GM18951 (cell line): ENCODE measurements around the gene CDH5.

Experiments
- POLR2A ChIP-seq: IDR thresholded peaks from 4 replicates; pipeline ENCODE4 v1.6.1; 2011; ENCODE audit warnings: mild to moderate bottlenecking; ENCODE audit not compliant: insufficient read length, insufficient read depth; ENCODE audit errors: extremely low read depth
- in situ Hi-C: fragments of 300-500 bp; cut with MboI; formaldehyde crosslinking; loops from one replicate; pipeline ENCODE4 v1.12.0; 2022; ENCODE audit warnings: low sequenced_read_pairs, mixed read lengths, inconsistent platforms; ENCODE audit not compliant: unreplicated experiment

CDH5 gene

DNA sequence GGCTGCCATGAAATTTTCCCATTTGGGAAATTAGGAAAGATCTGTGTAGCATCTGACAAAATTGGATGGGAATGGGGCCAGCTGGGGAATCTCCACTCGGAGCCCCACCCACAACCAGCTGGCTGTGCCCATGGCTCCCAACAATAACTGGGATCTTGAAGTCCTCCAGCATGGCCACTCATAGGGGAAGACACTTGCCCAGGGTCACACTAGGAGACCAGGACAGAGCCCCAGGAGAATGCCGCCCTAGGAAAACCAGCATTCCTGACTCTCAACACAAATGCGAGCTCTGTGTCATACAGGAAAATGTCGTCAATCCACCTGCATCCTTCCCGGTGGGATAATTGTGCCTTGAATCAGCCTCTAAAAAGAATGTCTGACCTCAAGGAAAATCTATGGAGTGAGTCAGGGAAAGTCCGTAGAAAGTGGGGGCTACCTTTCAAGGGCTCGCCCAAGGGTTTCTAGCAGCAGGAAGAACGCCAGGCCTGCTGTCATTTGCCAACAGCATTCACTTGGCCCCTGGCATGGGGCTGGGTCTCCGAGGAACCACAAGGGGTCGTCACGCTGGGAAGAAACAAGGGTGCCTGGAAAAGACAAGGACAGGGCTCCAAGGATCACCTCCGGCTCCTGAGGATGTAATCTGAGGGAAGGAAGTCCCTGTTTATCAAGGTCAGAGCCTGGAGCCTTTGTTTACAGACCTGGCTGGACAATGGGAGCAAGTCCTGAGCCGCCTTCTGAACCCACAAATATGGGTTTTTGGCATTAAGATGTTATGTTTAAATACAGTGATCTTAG lies 15.9 kb downstream of the CDH5 start:
- TF ChIP-seq POLR2A = no peak
- in situ Hi-C loops = no loop called here

- in situ Hi-C loops = no loop called here
These were observed 16.4 kb downstream of the CDH5 start for GRCh38 chr16:66382966-66383299.

DNA sequence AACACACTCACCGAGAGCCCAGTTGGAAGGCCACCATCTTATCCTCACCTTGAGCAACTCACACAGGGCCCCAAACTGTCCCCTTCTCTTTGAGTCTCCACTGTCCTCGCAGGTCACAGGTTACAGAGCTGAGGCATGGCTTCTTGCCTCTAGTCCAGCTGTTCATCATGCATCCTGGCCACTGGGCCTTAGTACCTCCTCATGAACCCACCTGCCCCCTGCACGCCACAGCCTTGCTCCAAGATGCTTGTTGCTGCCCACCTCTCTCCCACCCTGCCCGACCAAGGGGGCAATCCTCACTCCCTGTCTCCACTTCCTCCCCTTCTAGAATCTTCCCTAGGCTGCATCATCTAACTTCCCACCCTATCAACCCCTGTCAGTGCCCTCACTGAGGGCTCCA lies 17.1 kb downstream of the CDH5 start:
- in situ Hi-C loops = no loop called here
- TF ChIP-seq POLR2A = no peak

More at GRCh38 chr16:66382966-66383299, 16.4 kb downstream of the CDH5 start:
- TF ChIP-seq POLR2A = no peak

GRCh38 chr16:66385415-66385814 lies 18.9 kb downstream of the CDH5 start:
- TF ChIP-seq POLR2A = no peak
- in situ Hi-C loops = no loop called here

GRCh38 chr16:66386629-66387622 lies 20.4 kb downstream of the CDH5 start:
- in situ Hi-C loops = no loop called here
- no peak for TF ChIP-seq POLR2A

DNA sequence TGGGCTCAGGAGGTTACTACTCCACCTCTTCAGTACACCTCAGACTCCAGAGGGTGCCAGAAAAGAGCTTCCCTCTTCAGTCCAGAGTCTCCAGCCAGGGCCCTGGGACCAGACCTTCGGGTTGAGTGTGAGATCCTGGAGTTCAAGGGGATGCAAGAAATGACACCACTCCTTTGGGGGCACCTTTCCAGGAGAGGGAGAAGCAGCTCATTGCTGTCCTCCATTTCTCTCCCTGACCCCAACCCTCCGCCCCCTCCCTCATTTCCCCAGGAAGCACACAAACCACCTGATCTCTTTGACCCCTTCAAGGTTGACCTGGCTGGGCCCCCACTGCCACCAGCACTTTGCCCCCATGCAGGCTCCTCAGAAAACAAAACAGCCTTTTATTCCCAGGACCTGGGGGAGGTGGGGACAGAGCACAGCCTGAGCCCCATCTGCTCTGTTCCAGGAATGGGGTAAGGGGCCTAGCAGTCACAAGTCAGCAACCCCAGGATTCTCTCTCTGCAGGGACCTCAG lies 21.4 kb downstream of the CDH5 start:
- no peak for TF ChIP-seq POLR2A
- in situ Hi-C loops = no loop called here

GRCh38 chr16:66388350-66389139 lies 22.1 kb downstream of the CDH5 start:
- in situ Hi-C loops = no loop called here
- no peak for TF ChIP-seq POLR2A

- TF ChIP-seq POLR2A = no peak
- in situ Hi-C loops = no loop called here
These were observed 23.0 kb downstream of the CDH5 start for GRCh38 chr16:66389256-66390176.

GRCh38 chr16:66390346-66391108 lies 24.0 kb downstream of the CDH5 start:
- TF ChIP-seq POLR2A = no peak
- in situ Hi-C loops = no loop called here

GRCh38 chr16:66391726-66392670 lies 25.5 kb downstream of the CDH5 start:
- in situ Hi-C loops = no loop called here
- TF ChIP-seq POLR2A = no peak
